Neural progenitor cell (in vitro differentiated cells): ENCODE results near the gene RPS6KA2.

Source experiments
- CTCF ChIP-seq: fragments of 200-600 bp; sonication (generic); IDR thresholded peaks from 2 replicates; pipeline ENCODE4 v1.5.1; 2017; ENCODE audit warnings: antibody characterized with exemption, mild to moderate bottlenecking
- EZH2 ChIP-seq: fragments of 200-600 bp; sonication (generic); IDR thresholded peaks from 2 replicates; pipeline ENCODE4 v1.6.1; 2017; ENCODE audit warnings: antibody characterized with exemption, mild to moderate bottlenecking, moderate library complexity
- EZH2phosphoT487 ChIP-seq: fragments of 200-600 bp; sonication (generic); IDR thresholded peaks from 2 replicates; pipeline ENCODE4 v1.6.1; 2017; ENCODE audit warnings: antibody characterized with exemption

- TF ChIP-seq CTCF (no peak), EZH2phosphoT487 (no peak), EZH2 (no peak)
Observed at GRCh38 chr6:166442131-166442685, 184.8 kb downstream of the RPS6KA2 start.
